ENCODE results near the gene FOXR1.
"Not testable (repeated sequence)": the region's sequence is repeated elsewhere in the genome, so short reads cannot be mapped to it uniquely, and the experiment has no call there.

The FOXR1 gene

DNA sequence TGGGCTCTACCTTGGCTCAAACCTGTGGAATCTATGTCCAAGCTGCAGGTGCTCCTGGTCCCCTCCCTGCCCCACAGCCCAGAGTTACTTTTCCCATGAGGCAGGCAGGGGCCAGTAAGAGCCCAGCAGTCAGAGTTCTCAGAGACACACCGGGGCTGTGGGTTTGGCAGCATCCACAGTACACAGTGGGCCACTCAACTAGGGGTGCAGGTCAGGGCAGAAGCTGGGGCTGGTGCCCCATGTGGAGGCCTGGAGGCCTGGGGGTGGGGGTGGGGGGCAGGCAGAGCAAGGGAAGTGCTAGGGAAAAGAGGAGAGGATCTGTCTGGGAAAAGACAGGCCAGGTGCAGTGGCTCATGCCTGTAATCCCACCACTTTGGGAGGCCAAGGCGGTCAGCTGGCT lies 13.0 kb upstream of the FOXR1 start:
- no peak for DNase-seq (ENCODE audit: low read depth)
- H3K4me3 ChIP-seq (ENCODE audit: control insufficient read depth, low read depth, low read length) = no peak overlapping the region
- TF ChIP-seq, protein P1, sequence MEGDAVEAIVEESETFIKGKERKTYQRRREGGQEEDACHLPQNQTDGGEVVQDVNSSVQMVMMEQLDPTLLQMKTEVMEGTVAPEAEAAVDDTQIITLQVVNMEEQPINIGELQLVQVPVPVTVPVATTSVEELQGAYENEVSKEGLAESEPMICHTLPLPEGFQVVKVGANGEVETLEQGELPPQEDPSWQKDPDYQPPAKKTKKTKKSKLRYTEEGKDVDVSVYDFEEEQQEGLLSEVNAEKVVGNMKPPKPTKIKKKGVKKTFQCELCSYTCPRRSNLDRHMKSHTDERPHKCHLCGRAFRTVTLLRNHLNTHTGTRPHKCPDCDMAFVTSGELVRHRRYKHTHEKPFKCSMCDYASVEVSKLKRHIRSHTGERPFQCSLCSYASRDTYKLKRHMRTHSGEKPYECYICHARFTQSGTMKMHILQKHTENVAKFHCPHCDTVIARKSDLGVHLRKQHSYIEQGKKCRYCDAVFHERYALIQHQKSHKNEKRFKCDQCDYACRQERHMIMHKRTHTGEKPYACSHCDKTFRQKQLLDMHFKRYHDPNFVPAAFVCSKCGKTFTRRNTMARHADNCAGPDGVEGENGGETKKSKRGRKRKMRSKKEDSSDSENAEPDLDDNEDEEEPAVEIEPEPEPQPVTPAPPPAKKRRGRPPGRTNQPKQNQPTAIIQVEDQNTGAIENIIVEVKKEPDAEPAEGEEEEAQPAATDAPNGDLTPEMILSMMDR (conservative IDR thresholded peaks at IDR 0.05; ENCODE audit: control insufficient read depth, insufficient read depth, low read depth, low read length) = no peak

DNA sequence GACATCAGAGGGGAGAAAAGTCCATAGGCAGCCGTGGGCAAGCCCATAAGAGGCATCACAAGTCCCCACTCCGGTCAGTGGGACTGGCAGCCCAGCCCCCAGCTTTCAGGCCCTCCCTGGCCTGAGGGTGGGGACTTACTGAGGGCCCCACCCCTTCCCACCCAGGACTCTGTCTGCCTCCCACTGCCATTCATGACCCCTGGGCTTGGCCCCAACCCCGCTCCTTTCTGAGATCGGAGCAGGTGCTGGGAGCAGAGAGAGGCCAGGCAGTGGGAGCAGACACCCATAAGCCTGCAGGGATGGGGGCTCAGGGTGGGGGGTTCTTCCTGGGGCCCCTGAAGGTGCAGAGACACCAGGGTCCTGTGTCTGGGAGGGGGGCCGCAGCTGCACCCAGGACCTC lies 10.4 kb upstream of the FOXR1 start:
- no peak for DNase-seq (ENCODE audit: low read depth)
- TF ChIP-seq, protein P1 (conservative IDR thresholded peaks at IDR 0.05; ENCODE audit: control insufficient read depth, insufficient read depth, low read depth, low read length) = no peak
- H3K4me3 ChIP-seq (ENCODE audit: control insufficient read depth, low read depth, low read length) = no peak overlapping the region

DNA sequence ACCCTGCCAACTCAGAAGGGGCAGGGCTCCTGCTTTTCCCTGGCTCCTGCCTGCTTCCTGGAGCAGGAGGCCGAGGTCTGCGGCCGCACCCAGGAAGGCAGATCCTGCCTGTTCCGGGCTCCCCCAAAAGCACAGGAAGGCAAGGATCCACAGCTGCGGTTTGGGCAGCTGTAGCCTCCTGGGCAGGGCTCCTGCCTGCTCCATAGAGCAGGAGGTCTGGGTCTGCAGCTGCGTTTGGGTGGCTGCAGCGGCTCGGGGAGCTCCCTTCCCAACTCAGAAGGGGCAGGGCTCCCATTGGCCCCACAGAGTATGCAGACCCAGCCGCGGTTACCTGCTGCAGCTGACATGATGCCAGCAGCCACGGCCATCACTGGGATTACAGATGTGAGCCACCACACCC lies 10.0 kb upstream of the FOXR1 start:
- H3K4me3 ChIP-seq (ENCODE audit: control insufficient read depth, low read depth, low read length) = no peak overlapping the region
- TF ChIP-seq, protein P1 (conservative IDR thresholded peaks at IDR 0.05; ENCODE audit: control insufficient read depth, insufficient read depth, low read depth, low read length) = no peak
- no peak for DNase-seq (ENCODE audit: low read depth)

DNA sequence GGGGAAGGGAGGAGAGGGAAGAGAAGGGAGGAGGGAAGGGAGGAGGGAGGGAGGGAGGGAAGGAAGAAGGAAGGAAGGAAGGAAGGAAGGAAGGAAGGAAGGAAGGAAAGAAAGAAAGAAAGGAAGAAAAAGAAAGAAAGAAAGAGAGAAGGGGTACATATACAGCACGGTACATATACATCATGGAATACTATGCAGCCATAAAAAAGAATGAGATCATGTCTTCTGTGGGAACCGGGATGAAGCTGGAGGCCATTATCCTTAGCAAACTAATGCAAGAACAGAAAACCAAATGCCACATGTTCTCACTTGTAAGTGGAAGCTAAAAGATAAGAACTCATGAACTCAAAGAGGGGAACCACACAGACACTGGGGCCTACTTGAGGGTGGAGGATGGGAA lies 2.1 kb upstream of the FOXR1 start:
- not testable (repeated sequence) for DNase-seq (ENCODE audit: low read depth); H3K4me3 ChIP-seq (ENCODE audit: control insufficient read depth, low read depth, low read length)

DNA sequence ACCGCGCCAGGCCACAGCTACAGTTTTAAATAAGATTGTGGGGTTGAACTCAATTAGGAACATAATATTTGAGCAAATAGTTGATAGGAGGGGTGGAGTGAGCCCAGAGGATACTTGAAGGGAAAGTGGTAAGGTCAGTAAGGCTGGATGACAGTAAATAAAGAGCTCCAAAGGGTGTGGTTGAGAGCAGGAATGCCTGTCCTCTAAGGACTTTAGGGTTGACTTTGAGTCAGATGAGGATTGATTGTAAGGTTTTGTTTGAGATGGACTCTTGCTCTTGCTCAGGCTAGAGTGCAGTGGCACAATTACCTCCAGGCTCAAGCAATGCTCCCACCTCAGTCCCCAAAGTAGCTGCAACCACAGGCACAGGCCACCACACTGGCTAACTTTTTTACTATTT lies 2.4 kb downstream of the FOXR1 start:
- H3K4me3 ChIP-seq (ENCODE audit: control insufficient read depth, low read depth, low read length) = no peak overlapping the region
- TF ChIP-seq, protein P1 (conservative IDR thresholded peaks at IDR 0.05; ENCODE audit: control insufficient read depth, insufficient read depth, low read depth, low read length) = no peak
- DNase-seq (ENCODE audit: low read depth) = no peak

DNA sequence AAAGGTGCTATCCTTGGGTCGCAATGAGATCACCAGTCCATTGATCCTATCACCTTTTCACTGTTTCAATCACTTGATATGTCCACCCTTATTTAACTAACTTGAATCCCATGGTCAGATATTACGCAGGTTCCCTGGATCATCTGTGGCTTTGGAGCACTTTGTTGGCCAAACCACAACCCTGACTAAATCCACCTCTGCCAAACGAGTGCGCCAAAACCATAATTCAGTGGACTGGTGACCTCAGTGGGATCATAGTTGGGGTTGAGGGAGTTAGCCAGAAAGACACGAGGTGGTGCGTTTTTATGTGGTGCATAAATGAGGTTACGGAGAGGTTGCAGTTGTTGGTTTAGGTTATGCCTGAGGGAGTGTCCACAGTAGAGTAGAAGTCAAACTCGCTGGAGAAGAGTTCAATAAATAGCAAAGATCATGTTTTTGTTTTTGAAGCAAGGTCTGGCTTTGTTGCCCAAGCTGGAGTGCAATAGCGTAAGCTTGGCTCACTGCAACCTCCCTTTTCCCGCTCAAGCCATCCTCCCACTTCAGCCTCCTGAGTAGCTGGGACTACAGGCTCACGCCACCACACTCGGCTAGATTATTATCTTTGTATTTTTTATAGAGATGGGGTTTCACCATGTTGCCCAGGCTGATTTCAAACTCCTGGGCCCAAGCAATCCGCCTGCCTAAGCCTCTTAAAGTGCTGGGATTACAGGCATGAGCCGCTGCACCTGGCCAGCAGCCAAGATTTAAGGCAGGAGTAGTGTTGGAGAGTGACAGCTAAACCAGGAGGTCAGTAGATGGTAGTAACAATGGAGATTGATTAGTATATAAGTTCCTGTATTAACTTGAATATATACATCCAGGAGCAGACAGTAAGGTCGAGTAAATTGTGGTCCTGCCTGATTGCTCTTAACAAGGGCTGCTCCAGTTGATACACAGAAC lies 4.5 kb downstream of the FOXR1 start:
- peak; percentile 86 for DNase-seq (ENCODE audit: low read depth)
- no peak overlapping the region for H3K4me3 ChIP-seq (ENCODE audit: control insufficient read depth, low read depth, low read length)
- TF ChIP-seq, protein P1 (conservative IDR thresholded peaks at IDR 0.05; ENCODE audit: control insufficient read depth, insufficient read depth, low read depth, low read length) = no peak

DNA sequence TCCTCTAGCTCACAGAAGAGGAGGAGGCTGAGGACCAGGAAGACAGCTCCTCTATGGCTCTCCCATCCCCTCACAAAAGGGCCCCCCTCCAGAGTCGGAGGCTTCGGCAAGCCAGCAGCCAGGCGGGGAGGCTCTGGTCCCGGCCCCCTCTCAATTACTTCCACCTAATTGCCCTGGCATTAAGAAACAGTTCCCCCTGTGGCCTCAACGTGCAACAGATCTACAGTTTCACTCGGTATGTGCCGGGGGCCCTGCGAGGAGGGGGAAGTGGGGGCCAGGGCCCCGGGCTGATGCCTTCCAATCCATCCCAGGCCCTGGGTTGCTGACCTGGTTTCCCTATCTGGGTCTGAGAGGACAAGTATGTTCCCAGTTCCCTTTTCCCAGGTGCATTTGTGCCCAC lies 7.9 kb downstream of the FOXR1 start:
- DNase-seq (ENCODE audit: low read depth) = no peak
- H3K4me3 ChIP-seq (ENCODE audit: control insufficient read depth, low read depth, low read length) = no peak overlapping the region
- TF ChIP-seq, protein P1 (conservative IDR thresholded peaks at IDR 0.05; ENCODE audit: control insufficient read depth, insufficient read depth, low read depth, low read length) = no peak
